SK-N-SH (cell line): ENCODE measurements around the gene TMEM80.

ENCODE experiments used
- CTCF ChIP-seq: fragments of 200-600 bp; sonication (generic); IDR thresholded peaks from 2 replicates; pipeline ENCODE4 v1.6.1; 2017; ENCODE audit warnings: antibody characterized with exemption, mild to moderate bottlenecking, moderate library complexity
- FOXM1 ChIP-seq: IDR thresholded peaks from 2 replicates; pipeline ENCODE4 v1.4.0; 2012; ENCODE audit warnings: low read depth, mild to moderate bottlenecking
- PBX3 ChIP-seq: IDR thresholded peaks from 2 replicates; pipeline ENCODE4; 2012
- RCOR1 ChIP-seq: fragments of 150-350 bp; IDR thresholded peaks from 2 replicates; pipeline ENCODE4 v1.6.1; 2017; ENCODE audit warnings: antibody characterized with exemption, low read length
- REST ChIP-seq: IDR thresholded peaks from 2 replicates; pipeline ENCODE4 v1.6.1; 2012; ENCODE audit warnings: mild to moderate bottlenecking, low read depth, low read length, moderate library complexity
- RFX5 ChIP-seq: IDR thresholded peaks from 2 replicates; pipeline ENCODE4 v1.6.1; 2012; ENCODE audit warnings: mild to moderate bottlenecking, improper control_type of control experiment, low read length
- USF1 ChIP-seq: IDR thresholded peaks from 2 replicates; pipeline ENCODE4 v1.4.0; 2012; ENCODE audit warnings: low read depth, borderline replicate concordance

GRCh38 chr11:720017-720641 is 24.5 kb downstream of the TMEM80 start:
- TF ChIP-seq CTCF (no peak), RFX5 (no peak), FOXM1 (no peak), USF1 (no peak), PBX3 (no peak), REST (no peak), RCOR1 (no peak)
